Activated CD4-positive, alpha-beta T cell treated with anti-CD3 and anti-CD28 coated beads, Interleukin-2, amount 10 ng/mL, durations not matched to agents 24 days and 14 days (primary cell): ENCODE data around the gene FAM13C. TPM values are rescaled to one million over a fixed set of nuclear protein-coding genes. Genes with fewer than 3 reads are reported as not detected.
A peak's percentile ranks its signal among the peaks of the same experiment; 100 is the strongest.
"Not testable (repeated sequence)": the region's sequence is repeated elsewhere in the genome, so short reads cannot be mapped to it uniquely, and the experiment has no call there.

ENCODE experiments used
- DNase-seq: peaks from one replicate; pipeline ENCODE4 v3.0.0; 2022
- H3K27ac Mint-ChIP-seq: one replicate; pipeline ENCODE4 v1.8.0; 2022; ENCODE audit warnings: mild to moderate bottlenecking, mixed read lengths
- H3K27me3 Mint-ChIP-seq: one replicate; pipeline ENCODE4 v1.8.0; 2022; ENCODE audit warnings: mixed read lengths
- H3K36me3 Mint-ChIP-seq: one replicate; pipeline ENCODE4 v1.8.0; 2022; ENCODE audit warnings: low read depth, mild to moderate bottlenecking, mixed read lengths
- H3K4me1 Mint-ChIP-seq: one replicate; pipeline ENCODE4 v1.8.0; 2021; ENCODE audit warnings: mixed read lengths
- H3K4me3 Mint-ChIP-seq: one replicate; pipeline ENCODE4 v1.8.0; 2022; ENCODE audit warnings: mild to moderate bottlenecking, moderate library complexity, mixed read lengths
- H3K9me3 Mint-ChIP-seq: one replicate; pipeline ENCODE4 v1.8.0; 2021; ENCODE audit warnings: mixed read lengths
- intact Hi-C: fragments of 100-400 bp; cut with micrococcal nuclease; formaldehyde crosslinking; loops from one replicate; pipeline ENCODE4 v1.15.1; 2023
- total RNA-seq: library from RNA; stranded (reverse); gene quantifications from 2 replicates; pipeline ENCODE4 v1.2.3, GENCODE V29; 2022

FAM13C gene
- total RNA-seq, result not detected in 2 replicates

DNA sequence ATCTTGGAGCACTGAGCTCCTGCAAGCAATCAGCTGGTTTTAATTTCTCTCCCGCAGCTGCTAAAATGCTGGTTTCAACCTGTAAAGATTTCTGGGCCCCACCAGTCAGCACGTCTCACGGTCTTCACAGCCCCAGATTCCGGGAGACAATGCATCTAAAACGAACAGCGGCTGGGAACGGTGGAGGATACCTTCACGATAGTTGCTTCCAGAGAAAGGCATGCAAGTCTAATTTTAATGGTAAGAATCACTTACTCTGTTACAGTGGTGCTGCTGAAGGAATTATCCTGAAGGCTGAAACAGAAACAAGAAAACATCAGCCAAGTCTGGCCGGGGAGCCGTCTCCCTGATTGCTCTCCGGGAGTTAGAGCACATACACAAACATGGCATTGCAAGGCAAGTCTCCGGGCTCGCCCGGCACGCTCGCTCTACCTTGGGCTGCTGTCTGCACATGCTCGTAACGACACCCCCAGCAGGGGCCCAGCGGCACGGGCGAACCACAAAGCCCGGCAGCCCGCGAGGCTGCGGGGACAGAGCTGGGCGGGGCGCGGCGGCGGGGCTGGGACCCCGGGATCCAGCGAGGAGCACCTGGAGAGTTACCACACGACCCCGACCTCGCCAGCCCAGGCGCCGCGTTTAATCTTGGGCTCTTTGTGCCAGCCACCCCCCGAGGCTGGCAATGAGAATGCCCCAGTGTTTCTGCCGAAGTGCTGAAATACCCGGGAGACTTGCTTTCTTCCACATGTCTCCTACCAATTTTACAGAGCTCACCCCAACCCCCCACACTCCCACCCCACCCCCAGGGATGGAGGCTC, at the start of gene FAM13C:
Gene FAM13C, minus strand, starts transcription at position 406 of the 815 bp plus-strand sequence. Its CDS starts 89 bp downstream, at position 317.
- Mint-ChIP-seq H3K27ac (no peak within 1 kb of the TSS), H3K4me3 (peak within 1 kb of the TSS; percentile 36), H3K4me1 (peaks cover 5% of the 10 kb centered on the region), H3K36me3 (no peaks in the 10 kb centered on the region), H3K27me3 (peaks cover 27% of the 10 kb centered on the region), H3K9me3 (no peaks in the 10 kb centered on the region)
- intact Hi-C loops, result no loop called here
- peak; percentile 65 for DNase-seq

DNA sequence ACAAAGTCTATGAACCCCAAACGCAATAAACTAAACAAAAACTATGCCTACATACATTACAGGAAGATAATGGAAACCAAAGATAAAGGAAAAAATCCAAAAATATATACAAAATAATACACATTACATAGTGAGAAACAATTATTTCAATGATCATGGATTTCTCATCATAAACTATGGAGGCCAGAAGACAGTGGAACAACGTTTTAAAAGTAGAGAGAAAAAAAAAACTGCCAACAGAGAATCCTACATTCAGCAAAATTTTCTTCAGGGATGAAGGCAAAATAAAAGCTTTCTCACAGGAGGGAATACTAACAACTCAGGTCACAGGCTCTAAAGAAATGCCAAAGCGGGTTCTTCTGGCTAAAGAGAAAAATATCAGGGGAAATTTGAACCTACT, 42.9 kb upstream of the FAM13C start:
- Mint-ChIP-seq H3K4me3 (no peak overlapping the region), H3K4me1 (no peaks in the 10 kb centered on the region), H3K27ac (no peak overlapping the region), H3K9me3 (no peaks in the 10 kb centered on the region), H3K36me3 (no peaks in the 10 kb centered on the region), H3K27me3 (no peaks in the 10 kb centered on the region)
- DNase-seq, result no peak
- intact Hi-C loops, result no loop called here

DNA sequence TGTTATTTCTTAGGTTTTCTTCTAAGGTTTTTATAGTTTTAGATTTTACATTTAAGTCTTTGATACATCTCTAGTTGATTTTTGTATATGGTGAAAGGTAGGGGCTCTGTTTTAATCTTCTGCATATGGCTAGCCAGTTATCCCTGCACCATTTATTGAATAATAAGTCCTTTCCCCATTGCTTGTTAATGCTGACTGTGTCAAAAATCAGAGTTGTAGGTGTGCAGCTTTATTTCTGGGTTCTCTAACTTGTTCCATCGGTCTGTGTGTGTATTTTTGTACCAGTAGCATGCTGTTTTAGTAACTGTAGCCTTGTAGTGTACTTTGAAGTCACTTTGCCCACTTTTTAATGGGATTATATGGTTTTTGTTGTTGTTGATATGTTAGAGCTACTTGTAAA, 37.9 kb upstream of the FAM13C start:
- DNase-seq, result no peak
- no peak overlapping the region for H3K4me3 Mint-ChIP-seq
- H3K36me3 Mint-ChIP-seq, result no peaks in the 10 kb centered on the region
- no peaks in the 10 kb centered on the region for H3K9me3 Mint-ChIP-seq
- H3K4me1 Mint-ChIP-seq, result no peaks in the 10 kb centered on the region
- H3K27me3 Mint-ChIP-seq, result no peaks in the 10 kb centered on the region
- intact Hi-C loops, result no loop called here
- no peak overlapping the region for H3K27ac Mint-ChIP-seq

- H3K27me3 Mint-ChIP-seq, intact Hi-C loops, H3K4me3 Mint-ChIP-seq, H3K9me3 Mint-ChIP-seq, H3K27ac Mint-ChIP-seq, H3K36me3 Mint-ChIP-seq, H3K4me1 Mint-ChIP-seq, DNase-seq: not testable (repeated sequence)
Observed at GRCh38 chr10:59399329-59399728, 37.0 kb upstream of the FAM13C start.

- intact Hi-C loops, result no loop called here
- no peak overlapping the region for H3K4me3 Mint-ChIP-seq
- H3K9me3 Mint-ChIP-seq, result no peaks in the 10 kb centered on the region
- DNase-seq, result no peak
- H3K36me3 Mint-ChIP-seq, result no peaks in the 10 kb centered on the region
- no peaks in the 10 kb centered on the region for H3K27me3 Mint-ChIP-seq
- H3K27ac Mint-ChIP-seq, result no peak overlapping the region
- H3K4me1 Mint-ChIP-seq, result no peaks in the 10 kb centered on the region
Observed at GRCh38 chr10:59397961-59398360, 35.6 kb upstream of the FAM13C start.

- H3K4me3 Mint-ChIP-seq, result no peak overlapping the region
- intact Hi-C loops, result no loop called here
Observed at GRCh38 chr10:59395984-59396383, 33.6 kb upstream of the FAM13C start.

GRCh38 chr10:59393349-59393748, 31.0 kb upstream of the FAM13C start:
- no peak overlapping the region for H3K27ac Mint-ChIP-seq

More at GRCh38 chr10:59395984-59396383, 33.6 kb upstream of the FAM13C start:
- Mint-ChIP-seq H3K4me1 (no peaks in the 10 kb centered on the region), H3K36me3 (no peaks in the 10 kb centered on the region), H3K27me3 (no peaks in the 10 kb centered on the region), H3K9me3 (no peaks in the 10 kb centered on the region), H3K27ac (no peak overlapping the region)
- no peak for DNase-seq

GRCh38 chr10:59391060-59391459, 28.7 kb upstream of the FAM13C start:
- intact Hi-C loops, result no loop called here
- no peak for DNase-seq
- H3K9me3 Mint-ChIP-seq, result no peaks in the 10 kb centered on the region
- H3K27me3 Mint-ChIP-seq, result no peaks in the 10 kb centered on the region
- H3K36me3 Mint-ChIP-seq, result no peaks in the 10 kb centered on the region
- H3K27ac Mint-ChIP-seq, result no peak overlapping the region
- no peak overlapping the region for H3K4me3 Mint-ChIP-seq
- H3K4me1 Mint-ChIP-seq, result no peaks in the 10 kb centered on the region

More at GRCh38 chr10:59393349-59393748, 31.0 kb upstream of the FAM13C start:
- DNase-seq, result no peak
- intact Hi-C loops, result no loop called here
- no peaks in the 10 kb centered on the region for H3K4me1 Mint-ChIP-seq
- H3K4me3 Mint-ChIP-seq, result no peak overlapping the region
- H3K27me3 Mint-ChIP-seq, result no peaks in the 10 kb centered on the region
- no peaks in the 10 kb centered on the region for H3K9me3 Mint-ChIP-seq
- H3K36me3 Mint-ChIP-seq, result no peaks in the 10 kb centered on the region

GRCh38 chr10:59388671-59388976, 26.3 kb upstream of the FAM13C start:
- intact Hi-C loops, result no loop called here
- no peaks in the 10 kb centered on the region for H3K27me3 Mint-ChIP-seq
- DNase-seq, result no peak
- no peak overlapping the region for H3K4me3 Mint-ChIP-seq
- no peak overlapping the region for H3K27ac Mint-ChIP-seq
- no peaks in the 10 kb centered on the region for H3K4me1 Mint-ChIP-seq
- H3K36me3 Mint-ChIP-seq, result no peaks in the 10 kb centered on the region
- H3K9me3 Mint-ChIP-seq, result no peaks in the 10 kb centered on the region

- H3K4me3 Mint-ChIP-seq, result no peak overlapping the region
- intact Hi-C loops, result no loop called here
- no peak for DNase-seq
- H3K4me1 Mint-ChIP-seq, result no peaks in the 10 kb centered on the region
- no peaks in the 10 kb centered on the region for H3K27me3 Mint-ChIP-seq
- no peak overlapping the region for H3K27ac Mint-ChIP-seq
- no peaks in the 10 kb centered on the region for H3K36me3 Mint-ChIP-seq
- no peaks in the 10 kb centered on the region for H3K9me3 Mint-ChIP-seq
Observed at GRCh38 chr10:59387951-59388670, 25.8 kb upstream of the FAM13C start.

GRCh38 chr10:59384761-59385160, 22.4 kb upstream of the FAM13C start:
- Mint-ChIP-seq H3K36me3 (no peaks in the 10 kb centered on the region), H3K27me3 (no peaks in the 10 kb centered on the region), H3K27ac (no peak overlapping the region), H3K4me3 (no peak overlapping the region), H3K4me1 (no peaks in the 10 kb centered on the region), H3K9me3 (no peaks in the 10 kb centered on the region)
- intact Hi-C loops, result no loop called here
- DNase-seq, result no peak

- no peaks in the 10 kb centered on the region for H3K36me3 Mint-ChIP-seq
- H3K27me3 Mint-ChIP-seq, result no peaks in the 10 kb centered on the region
- no peak for DNase-seq
- H3K4me3 Mint-ChIP-seq, result no peak overlapping the region
- no peaks in the 10 kb centered on the region for H3K4me1 Mint-ChIP-seq
- intact Hi-C loops, result no loop called here
- no peaks in the 10 kb centered on the region for H3K9me3 Mint-ChIP-seq
- H3K27ac Mint-ChIP-seq, result no peak overlapping the region
Observed at GRCh38 chr10:59383908-59384307, 21.6 kb upstream of the FAM13C start.

DNA sequence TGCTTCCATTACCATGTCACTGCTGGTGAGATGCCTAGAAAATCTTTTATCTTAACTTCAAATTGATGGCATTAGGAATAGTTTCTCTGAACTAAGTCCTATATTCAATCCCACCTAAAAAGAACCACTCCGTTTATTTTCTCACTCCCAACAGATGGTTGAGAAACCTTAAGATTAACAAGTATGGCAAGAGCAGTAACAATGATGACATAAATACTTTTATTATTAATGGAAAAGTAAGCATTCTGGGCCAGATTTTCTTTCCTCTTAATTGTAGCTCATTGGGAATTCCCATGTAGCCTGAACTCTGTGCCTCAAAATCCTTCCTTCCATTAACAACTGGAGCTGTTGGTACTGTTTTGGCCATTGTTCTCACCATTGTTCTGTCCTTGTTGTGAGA, 21.1 kb upstream of the FAM13C start:
- no peaks in the 10 kb centered on the region for H3K36me3 Mint-ChIP-seq
- no peak for DNase-seq

DNA sequence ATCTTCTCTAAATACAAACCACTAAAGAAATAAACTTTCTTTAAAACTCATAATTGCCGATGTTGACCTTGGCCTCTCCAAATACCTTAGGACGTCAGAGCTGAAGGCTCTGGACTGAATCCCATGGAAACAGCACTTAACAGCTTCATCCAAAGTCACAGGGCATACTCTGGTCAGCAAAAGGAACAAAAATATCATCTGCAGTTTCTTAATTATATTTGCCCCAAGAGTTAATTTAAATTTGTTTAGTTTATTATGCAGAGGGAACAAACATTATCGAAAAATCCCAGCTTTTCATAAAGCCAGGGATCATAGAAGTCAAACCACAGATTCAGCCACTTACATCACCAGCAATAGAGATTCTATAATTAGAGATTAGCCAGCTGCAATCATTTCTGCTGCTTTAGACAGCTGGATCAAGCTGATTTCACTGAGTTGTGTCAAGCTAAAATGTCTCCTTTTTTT, 20.5 kb upstream of the FAM13C start:
- intact Hi-C loops, result no loop called here
- Mint-ChIP-seq H3K36me3 (no peaks in the 10 kb centered on the region), H3K9me3 (no peaks in the 10 kb centered on the region), H3K4me1 (no peaks in the 10 kb centered on the region), H3K27ac (no peak overlapping the region), H3K4me3 (no peak overlapping the region), H3K27me3 (no peaks in the 10 kb centered on the region)
- DNase-seq, result no peak

More for the DNA sequence above, 21.1 kb upstream of the FAM13C start:
- Mint-ChIP-seq H3K9me3 (no peaks in the 10 kb centered on the region), H3K4me1 (no peaks in the 10 kb centered on the region), H3K27ac (no peak overlapping the region), H3K27me3 (no peaks in the 10 kb centered on the region), H3K4me3 (no peak overlapping the region)
- intact Hi-C loops, result no loop called here
